Calu3 (cell line): Measurements from ENCODE around the gene DNAH6. TPM values are rescaled to one million over a fixed set of nuclear protein-coding genes. Genes with fewer than 3 reads are reported as not detected.
"Not testable (repeated sequence)": the region's sequence is repeated elsewhere in the genome, so short reads cannot be mapped to it uniquely, and the experiment has no call there.

ENCODE experiments used
- BruUV-seq: library from RNA; stranded (reverse); fragments of 400-500 nt; replicated peaks from 2 replicates; lab custom pipeline; 2021; lab: Mats Ljungman, UMichigan
- CTCF ChIA-PET: fragments of 300-600 bp; sonication (Branson Sonifier 250); formaldehyde crosslinking; loops from one replicate; lab custom pipeline; 2022; ENCODE audit warnings: antibody characterized with exemption; lab: Charles Lee
- DNase-seq: peaks from one replicate; pipeline ENCODE4 v3.0.0; 2022
- H3K27ac Mint-ChIP-seq: one replicate; pipeline ENCODE4 v1.8.0; 2022; ENCODE audit warnings: mixed read lengths; ENCODE audit not compliant: unreplicated experiment
- H3K27me3 Mint-ChIP-seq: one replicate; pipeline ENCODE4 v1.8.0; 2022; ENCODE audit warnings: mixed read lengths; ENCODE audit not compliant: unreplicated experiment
- H3K36me3 Mint-ChIP-seq: one replicate; pipeline ENCODE4 v1.8.0; 2022; ENCODE audit warnings: mild to moderate bottlenecking, moderate library complexity, mixed read lengths; ENCODE audit not compliant: insufficient read depth, unreplicated experiment
- H3K4me1 Mint-ChIP-seq: one replicate; pipeline ENCODE4 v1.8.0; 2022; ENCODE audit warnings: mild to moderate bottlenecking, low read depth, mixed read lengths; ENCODE audit not compliant: unreplicated experiment
- H3K4me3 Mint-ChIP-seq: one replicate; pipeline ENCODE4 v1.8.0; 2022; ENCODE audit warnings: mild to moderate bottlenecking, low read depth, moderate library complexity, mixed read lengths; ENCODE audit not compliant: unreplicated experiment
- H3K9me3 Mint-ChIP-seq: one replicate; pipeline ENCODE4 v1.8.0; 2022; ENCODE audit warnings: low read depth, mixed read lengths; ENCODE audit not compliant: unreplicated experiment
- intact Hi-C: fragments of 100-400 bp; cut with micrococcal nuclease; formaldehyde crosslinking; loops from one replicate; pipeline ENCODE4 v1.10.0; 2022; ENCODE audit not compliant: unreplicated experiment
- total RNA-seq: library from RNA; stranded (reverse); gene quantifications from 2 replicates; pipeline ENCODE4 v1.2.3, GENCODE V29; 2022
- TF ChIP-seq, protein P1 (sequence below): fragments of 200-600 bp; IDR thresholded peaks from one replicate; pipeline ENCODE4 v1.8.0; 2022; ENCODE audit warnings: antibody characterized with exemption; ENCODE audit not compliant: unreplicated experiment

The DNAH6 gene
- total RNA-seq, 1 experiment from 2014 or later, result 1.3 TPM

DNA sequence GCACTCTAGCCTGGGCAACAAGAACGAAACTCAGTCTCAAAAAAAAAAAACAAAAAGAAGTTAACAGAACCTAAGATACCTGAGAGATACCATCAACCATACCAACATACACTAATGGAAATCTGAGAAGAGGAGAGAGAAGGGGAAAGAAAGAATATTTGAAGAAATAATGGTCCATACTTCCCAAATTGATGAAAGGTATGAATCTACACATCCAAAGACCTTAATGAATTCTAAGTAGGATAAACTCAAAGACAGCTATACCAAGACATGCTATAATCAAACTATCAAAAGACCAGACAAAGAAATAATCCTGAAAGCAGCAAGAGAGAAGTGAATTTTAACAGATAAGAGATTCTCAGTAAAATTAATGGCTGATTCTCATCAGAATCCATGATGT lies 255.0 kb downstream of the DNAH6 start:
- H3K27ac Mint-ChIP-seq, result no peak overlapping the region
- peaks cover 15% of the 10 kb centered on the region for H3K9me3 Mint-ChIP-seq
- intact Hi-C loops, result no loop called here

DNA sequence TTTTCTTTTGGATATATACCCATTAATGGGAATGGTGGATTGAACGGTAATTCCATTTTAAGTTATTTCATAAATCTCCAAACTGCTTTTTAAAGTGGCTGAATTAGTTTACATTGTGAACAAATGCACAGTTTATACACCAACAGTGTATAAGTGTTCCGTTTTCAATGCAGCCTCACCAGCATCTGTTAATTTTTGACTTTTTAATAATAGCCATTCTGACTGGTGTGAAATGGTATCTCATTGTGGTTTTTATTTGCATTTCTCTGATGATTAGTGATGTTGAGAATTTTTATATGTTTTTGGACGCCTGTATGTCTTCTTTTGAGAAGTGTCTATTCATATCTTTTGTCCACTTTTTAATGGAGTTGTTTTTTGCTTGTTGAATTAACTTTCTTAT lies 257.3 kb downstream of the DNAH6 start:
- H3K27ac Mint-ChIP-seq, H3K36me3 Mint-ChIP-seq, H3K4me3 Mint-ChIP-seq, H3K4me1 Mint-ChIP-seq, BruUV-seq, H3K27me3 Mint-ChIP-seq, DNase-seq, CTCF ChIA-PET, intact Hi-C loops: not testable (repeated sequence)
- H3K9me3 Mint-ChIP-seq, result peaks cover 15% of the 10 kb centered on the region

More for the DNA sequence above, 255.0 kb downstream of the DNAH6 start:
- no peaks in the 10 kb centered on the region for H3K4me1 Mint-ChIP-seq
- CTCF ChIA-PET, result no interaction called here
- no TSS peak for BruUV-seq
- H3K36me3 Mint-ChIP-seq, result peaks cover 5% of the 10 kb centered on the region
- H3K27me3 Mint-ChIP-seq, result no peaks in the 10 kb centered on the region
- DNase-seq, result no peak
- no peak overlapping the region for H3K4me3 Mint-ChIP-seq
- TF ChIP-seq, protein P1, sequence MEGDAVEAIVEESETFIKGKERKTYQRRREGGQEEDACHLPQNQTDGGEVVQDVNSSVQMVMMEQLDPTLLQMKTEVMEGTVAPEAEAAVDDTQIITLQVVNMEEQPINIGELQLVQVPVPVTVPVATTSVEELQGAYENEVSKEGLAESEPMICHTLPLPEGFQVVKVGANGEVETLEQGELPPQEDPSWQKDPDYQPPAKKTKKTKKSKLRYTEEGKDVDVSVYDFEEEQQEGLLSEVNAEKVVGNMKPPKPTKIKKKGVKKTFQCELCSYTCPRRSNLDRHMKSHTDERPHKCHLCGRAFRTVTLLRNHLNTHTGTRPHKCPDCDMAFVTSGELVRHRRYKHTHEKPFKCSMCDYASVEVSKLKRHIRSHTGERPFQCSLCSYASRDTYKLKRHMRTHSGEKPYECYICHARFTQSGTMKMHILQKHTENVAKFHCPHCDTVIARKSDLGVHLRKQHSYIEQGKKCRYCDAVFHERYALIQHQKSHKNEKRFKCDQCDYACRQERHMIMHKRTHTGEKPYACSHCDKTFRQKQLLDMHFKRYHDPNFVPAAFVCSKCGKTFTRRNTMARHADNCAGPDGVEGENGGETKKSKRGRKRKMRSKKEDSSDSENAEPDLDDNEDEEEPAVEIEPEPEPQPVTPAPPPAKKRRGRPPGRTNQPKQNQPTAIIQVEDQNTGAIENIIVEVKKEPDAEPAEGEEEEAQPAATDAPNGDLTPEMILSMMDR, result no peak

DNA sequence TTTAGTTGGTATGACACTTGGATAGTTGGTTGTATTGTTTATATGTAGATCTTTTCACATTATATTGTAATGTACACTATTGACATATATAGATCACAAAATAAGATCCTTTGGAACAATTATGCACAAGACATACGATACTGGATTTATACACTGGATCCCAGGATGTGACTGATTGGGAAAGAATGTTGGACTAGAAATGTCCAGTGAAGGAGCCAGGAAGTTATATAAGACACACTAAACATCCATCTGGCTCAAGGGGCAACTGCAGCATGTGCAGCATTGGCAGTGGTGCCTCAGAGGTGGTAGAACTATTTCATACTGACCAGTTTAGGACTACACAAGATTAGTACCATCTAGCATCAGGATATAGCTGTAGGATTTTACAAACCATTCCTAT lies 259.7 kb downstream of the DNAH6 start:
- DNase-seq, result no peak
- BruUV-seq, result no TSS peak
- CTCF ChIA-PET, result no interaction called here
- H3K4me1 Mint-ChIP-seq, result no peaks in the 10 kb centered on the region
- no peak overlapping the region for H3K27ac Mint-ChIP-seq
- no peaks in the 10 kb centered on the region for H3K36me3 Mint-ChIP-seq
- no peaks in the 10 kb centered on the region for H3K27me3 Mint-ChIP-seq
- TF ChIP-seq, protein P1, result no peak
- no peak overlapping the region for H3K4me3 Mint-ChIP-seq
- intact Hi-C loops, result no loop called here
- peaks cover 15% of the 10 kb centered on the region for H3K9me3 Mint-ChIP-seq

DNA sequence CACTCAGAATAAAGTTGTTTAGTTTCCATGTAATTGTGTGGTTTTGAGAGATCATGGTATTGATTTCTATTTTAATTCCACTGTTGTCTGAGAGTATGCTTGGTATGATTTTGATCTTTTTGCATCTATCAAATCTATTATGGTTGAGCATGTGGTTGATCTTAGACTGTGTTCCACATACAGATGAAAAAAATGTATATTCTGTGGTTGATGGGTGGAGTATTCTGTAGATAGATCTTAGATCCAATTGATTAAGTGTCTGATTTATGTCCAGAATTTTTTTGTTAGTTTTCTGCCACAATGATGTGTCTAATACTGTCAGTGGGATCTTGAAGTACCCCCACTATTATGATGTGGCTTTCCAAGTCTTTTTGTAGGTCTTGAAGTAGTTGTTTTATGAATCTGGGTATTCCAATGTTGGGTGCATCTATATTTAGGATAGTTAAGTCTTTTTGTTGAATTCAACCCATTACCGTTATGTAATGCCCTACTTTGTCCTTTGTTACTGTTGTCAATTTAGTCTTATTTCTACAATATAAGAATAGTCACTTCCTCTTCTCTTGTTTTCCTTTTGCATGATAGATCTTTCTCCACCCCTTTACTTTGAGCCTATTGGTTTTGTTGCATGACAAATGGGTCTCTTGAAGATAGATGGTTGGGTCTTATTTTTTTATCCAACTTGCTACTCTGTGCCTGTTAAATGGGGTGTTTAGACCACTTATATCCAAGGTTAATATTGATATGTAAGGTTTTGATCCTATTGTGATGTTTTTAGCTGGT lies 262.8 kb downstream of the DNAH6 start:
- no peaks in the 10 kb centered on the region for H3K36me3 Mint-ChIP-seq
- no TSS peak for BruUV-seq

More for the DNA sequence above, 262.8 kb downstream of the DNAH6 start:
- no peaks in the 10 kb centered on the region for H3K4me1 Mint-ChIP-seq
- no peak for DNase-seq
- H3K27ac Mint-ChIP-seq, result no peak overlapping the region
- CTCF ChIA-PET, result no interaction called here
- no peaks in the 10 kb centered on the region for H3K27me3 Mint-ChIP-seq
- no peak overlapping the region for H3K4me3 Mint-ChIP-seq
- TF ChIP-seq, protein P1, result no peak
- H3K9me3 Mint-ChIP-seq, result peaks cover 8% of the 10 kb centered on the region
- intact Hi-C loops, result no loop called here
